NCI-H460 (cell line): ENCODE results near the gene SMPD3. TPM values are rescaled to one million over a fixed set of nuclear protein-coding genes. Genes with fewer than 3 reads are reported as not detected.
A peak's percentile ranks its signal among the peaks of the same experiment; 100 is the strongest.

ENCODE experiments used
- DNase-seq: peaks from one replicate; pipeline ENCODE4 v3.0.0-alpha.2; 2016; ENCODE audit warnings: low read depth; ENCODE audit errors: extremely low read depth
- total RNA-seq: library from RNA; depleted of rRNA; stranded (reverse); fragments of >200 nt; shearing (Covaris generic); gene quantifications from 2 replicates; pipeline ENCODE4 v1.2.3, GENCODE V29; 2014

The SMPD3 gene
- total RNA-seq, 1 experiment from 2014 or later: 0.07 TPM

GRCh38 chr16:68473358-68474070, 25.2 kb upstream of the SMPD3 start:
- no peak for DNase-seq

GRCh38 chr16:68472581-68472980, 24.3 kb upstream of the SMPD3 start:
- no peak for DNase-seq

DNA sequence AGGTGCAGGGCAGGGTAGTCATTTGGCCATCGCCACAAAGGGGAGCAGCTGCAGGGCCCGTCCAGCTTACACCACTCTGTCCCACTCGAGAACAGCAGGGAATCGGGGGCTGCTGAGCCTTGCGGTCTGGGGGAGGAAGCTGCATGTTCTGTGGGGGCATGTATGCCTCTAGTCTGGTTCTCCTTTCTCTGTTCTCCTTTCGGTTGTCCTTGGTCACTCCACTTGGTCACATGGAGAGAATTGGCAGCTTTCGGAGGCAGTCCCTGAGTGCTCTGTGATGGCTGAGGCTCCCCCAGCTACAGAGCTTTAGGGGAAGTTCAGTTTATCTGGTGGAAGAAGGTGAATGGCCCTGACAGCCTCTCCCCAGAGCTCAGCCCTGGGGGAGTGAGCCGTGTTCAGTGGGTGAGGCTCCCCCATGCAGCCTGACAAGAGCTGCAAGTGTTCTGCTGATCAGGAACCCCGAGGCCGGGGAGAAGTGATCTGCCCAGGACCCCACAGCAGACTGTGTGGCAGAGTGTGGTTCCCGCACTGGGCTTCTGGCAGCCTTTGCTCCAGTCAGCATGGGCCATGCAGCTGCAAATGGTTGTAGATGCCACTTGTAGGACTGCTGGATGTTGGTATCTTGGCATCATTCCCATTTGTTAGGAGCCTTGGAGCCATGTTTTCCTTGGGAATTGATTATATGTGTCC, 22.3 kb upstream of the SMPD3 start:
- DNase-seq: no peak

- no peak for DNase-seq
Measured at GRCh38 chr16:68469796-68470460, 21.6 kb upstream of the SMPD3 start.

- DNase-seq: no peak
Measured at GRCh38 chr16:68468842-68469241, 20.5 kb upstream of the SMPD3 start.

DNA sequence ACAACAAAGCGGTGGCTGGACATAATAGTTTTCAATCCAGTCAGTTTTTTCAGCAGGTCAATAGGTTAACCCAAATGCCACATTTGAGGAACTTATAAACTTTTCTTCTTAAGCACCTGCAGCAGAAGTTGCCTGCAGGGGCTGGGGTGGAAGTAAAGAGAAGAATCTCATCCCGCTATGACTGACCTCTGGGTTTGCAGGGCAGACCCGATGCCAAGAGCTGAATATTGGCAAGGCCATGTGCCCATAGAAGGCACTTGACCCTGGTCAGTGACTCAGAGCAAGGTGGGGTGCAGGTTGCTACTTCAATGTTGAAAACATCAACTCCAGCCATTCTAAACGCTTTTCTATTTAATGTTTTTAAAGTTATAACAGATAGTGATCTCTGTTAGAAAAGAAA, 17.9 kb upstream of the SMPD3 start:
- no peak for DNase-seq

GRCh38 chr16:68463904-68464303, 15.6 kb upstream of the SMPD3 start:
- DNase-seq: no peak

GRCh38 chr16:68460067-68460466, 11.8 kb upstream of the SMPD3 start:
- DNase-seq: no peak

GRCh38 chr16:68459457-68459856, 11.1 kb upstream of the SMPD3 start:
- no peak for DNase-seq

DNA sequence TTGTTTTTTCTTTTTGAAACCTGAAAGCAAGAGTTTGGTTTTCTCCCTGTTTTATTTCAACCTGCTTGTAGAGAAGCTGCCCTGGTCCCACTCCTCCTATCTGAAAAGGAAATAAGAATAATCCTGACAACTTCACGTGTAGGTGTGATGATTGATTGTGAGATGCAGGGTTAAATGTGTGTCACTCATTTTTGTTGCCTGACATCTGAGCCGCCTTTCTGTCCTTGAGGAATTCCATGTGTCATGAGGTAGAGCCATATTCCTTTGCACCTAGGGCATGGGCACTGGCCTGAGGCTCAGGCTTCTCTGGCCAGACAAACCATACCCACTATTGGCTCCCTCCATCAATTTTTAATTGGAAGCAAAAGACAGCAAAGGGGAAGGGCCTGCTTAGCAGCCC, 10.2 kb upstream of the SMPD3 start:
- DNase-seq: no peak

DNA sequence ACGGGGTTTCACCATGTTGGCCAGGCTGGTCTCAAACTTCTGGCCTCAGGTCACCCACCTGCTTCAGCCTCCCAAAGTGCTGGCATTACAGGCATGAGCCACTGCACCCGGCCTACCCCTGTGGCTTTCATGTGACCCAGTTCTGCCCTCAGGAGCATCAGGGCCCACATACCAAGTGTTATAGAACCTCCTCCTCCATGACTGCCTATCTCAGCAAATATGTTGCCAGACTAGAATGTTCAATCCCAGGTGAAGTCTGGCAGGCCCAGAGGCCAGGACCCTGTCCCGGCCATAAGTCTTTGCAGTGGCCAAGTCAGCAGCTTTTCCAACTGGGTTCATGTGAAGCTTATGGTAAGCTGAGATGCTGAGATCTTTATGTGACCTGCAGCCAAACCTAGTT, 9.8 kb upstream of the SMPD3 start:
- no peak for DNase-seq

- DNase-seq: no peak
Measured at GRCh38 chr16:68455631-68456030, 7.3 kb upstream of the SMPD3 start.

DNA sequence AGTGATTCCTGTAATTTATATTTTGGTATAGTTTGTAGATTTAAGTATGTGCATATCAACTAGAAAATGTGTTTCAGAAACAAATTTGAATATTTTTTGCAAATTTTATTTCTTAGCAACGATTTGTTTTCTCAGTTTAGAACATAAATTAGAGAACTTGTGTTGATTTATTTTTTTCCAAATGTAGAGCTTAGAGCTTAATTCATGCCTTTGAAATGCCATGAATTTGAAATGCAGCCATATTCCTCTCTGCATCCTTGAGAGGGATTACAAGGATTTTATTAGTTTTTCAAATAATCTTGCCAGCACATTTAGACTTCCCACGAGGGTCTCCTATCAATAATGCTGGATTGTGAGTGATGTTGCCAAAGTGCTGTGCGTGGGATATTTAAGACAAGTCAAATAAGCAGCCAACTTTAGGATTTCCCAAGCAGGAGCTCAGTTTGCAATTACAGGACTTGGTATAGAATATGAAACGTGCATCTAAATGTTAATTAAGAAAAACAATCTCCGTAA, 6.7 kb upstream of the SMPD3 start:
- DNase-seq: no peak

- DNase-seq: no peak
Measured at GRCh38 chr16:68453816-68454215, 5.5 kb upstream of the SMPD3 start.

DNA sequence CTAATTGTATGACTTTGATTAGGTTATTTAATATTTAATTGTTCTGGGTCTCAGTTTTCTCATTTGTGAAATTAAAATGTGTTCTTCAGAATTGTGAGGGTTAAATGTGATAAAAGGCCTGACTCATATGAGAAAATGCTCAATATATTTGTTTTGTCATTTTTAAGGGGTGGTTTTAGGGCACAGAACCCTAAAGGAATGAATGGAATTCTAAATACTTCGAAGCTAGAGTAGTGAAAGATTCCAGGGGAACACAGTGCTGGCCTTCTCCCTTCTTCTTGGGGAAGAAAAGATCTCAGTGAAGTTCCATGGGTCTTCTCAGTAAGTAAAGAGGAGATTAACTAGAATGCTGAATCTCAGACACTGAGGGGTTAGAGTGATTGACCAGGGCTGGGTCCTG, 3.9 kb upstream of the SMPD3 start:
- no peak for DNase-seq

- no peak for DNase-seq
Measured at GRCh38 chr16:68451676-68452075, 3.4 kb upstream of the SMPD3 start.

GRCh38 chr16:68450741-68451255, 2.5 kb upstream of the SMPD3 start:
- DNase-seq: no peak

GRCh38 chr16:68447653-68448359, 502 bp downstream of the SMPD3 start:
- no peak for DNase-seq

GRCh38 chr16:68446681-68447652, 1.3 kb downstream of the SMPD3 start:
- DNase-seq: no peak

- DNase-seq: peak; percentile 71
Measured at GRCh38 chr16:68445458-68445857, 2.9 kb downstream of the SMPD3 start.
